Epidermal melanocyte (primary cell): Measurements from ENCODE around the gene SERGEF.

Experiments used
- DNase-seq: peaks from one replicate; pipeline ENCODE4 v3.0.0; 2011; ENCODE audit warnings: low spot score; ENCODE audit not compliant: insufficient read length

The SERGEF gene

GRCh38 chr11:17772704-17773600, 239.9 kb downstream of the SERGEF start:
- no peak for DNase-seq

GRCh38 chr11:17771841-17772401, 240.9 kb downstream of the SERGEF start:
- no peak for DNase-seq

GRCh38 chr11:17771415-17771814, 241.4 kb downstream of the SERGEF start:
- no peak for DNase-seq

DNA sequence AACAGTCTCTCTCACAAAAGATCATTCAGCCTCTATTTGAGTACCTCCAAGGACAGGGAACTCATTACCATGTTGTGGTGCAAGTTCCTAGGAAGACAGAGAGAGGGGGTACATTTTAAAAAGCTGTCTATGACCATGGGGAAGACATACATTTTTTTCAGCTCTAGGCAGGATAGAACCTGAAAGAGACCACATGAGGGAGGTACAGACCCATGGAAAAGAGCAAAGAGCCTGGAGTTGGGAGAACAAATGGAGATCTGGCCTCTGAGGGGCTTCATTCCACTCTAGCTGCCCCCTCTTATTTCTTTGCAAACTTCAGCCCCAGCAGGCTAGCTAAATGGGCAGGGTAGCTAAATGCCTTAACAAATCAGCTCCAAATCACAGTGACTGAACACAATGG, 241.9 kb downstream of the SERGEF start:
- no peak for DNase-seq

DNA sequence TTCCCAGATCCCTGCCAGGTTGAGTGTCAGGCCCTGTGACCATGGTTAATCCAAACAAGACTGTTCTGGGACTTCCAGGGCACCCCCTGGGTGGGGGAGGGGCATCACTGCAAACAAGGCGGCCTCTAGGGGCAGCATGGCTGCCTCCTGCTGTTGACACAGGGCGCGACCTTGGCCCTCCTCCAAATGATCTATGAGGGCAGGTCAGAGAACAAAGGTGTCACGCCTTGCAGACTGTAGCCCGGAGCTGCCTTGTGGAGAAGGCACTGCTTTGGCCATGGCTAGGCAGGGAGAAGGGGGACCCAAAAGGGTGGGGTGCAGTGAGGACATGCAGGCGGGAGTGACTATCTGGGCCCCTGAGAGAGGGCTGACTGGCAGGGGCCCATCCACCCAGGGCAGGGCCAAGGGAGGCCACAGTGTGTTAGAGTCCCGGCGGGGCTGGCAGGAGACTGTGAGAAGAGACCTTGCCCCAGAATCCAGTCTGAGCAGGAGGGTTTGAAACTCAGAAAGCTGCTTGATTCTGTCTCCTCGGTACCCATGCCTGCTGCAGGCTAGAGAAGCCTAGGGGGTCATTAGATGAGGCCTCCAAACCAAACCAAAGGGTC, 242.7 kb downstream of the SERGEF start:
- no peak for DNase-seq

- no peak for DNase-seq
Measured at GRCh38 chr11:17769218-17769617, 243.6 kb downstream of the SERGEF start.

- DNase-seq = no peak
Measured at GRCh38 chr11:17768547-17768946, 244.3 kb downstream of the SERGEF start.

- no peak for DNase-seq
Measured at GRCh38 chr11:17767914-17768313, 244.9 kb downstream of the SERGEF start.

GRCh38 chr11:17767301-17767885, 245.5 kb downstream of the SERGEF start:
- no peak for DNase-seq

DNA sequence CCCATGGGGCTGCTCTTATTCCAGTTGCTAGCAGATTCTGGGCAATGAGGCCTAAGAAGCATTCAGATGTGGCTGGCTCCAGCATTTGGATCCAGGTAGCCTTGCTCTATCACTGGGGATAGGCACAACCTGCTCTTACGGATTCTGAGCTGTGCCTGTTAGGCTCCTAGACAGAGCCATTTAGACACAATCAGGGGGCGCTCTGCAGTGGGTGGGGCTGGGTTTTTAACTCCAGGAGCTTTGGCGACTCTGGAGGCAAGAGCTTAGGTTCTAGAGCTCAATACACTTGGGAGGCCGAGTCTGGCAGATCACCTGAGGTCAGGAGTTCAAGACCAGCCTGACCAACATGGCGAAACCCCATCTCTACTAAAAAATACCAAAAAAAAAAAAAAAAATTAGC, 246.3 kb downstream of the SERGEF start:
- no peak for DNase-seq

DNA sequence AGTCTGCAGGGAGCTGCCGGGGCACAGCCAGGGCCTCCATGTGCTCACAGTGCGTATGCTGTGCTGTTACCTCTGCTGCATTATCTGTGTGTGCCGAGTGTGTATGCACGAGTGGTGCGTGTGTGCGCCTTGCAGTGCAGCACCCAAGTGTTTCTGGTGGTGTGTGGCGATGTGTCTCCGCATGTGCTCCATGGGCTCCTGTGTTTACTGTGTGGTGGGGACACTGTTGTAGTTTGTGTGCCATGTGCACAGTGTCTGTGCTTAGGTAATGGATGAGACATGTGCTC, 246.8 kb downstream of the SERGEF start:
- no peak for DNase-seq

GRCh38 chr11:17765356-17766072, 247.3 kb downstream of the SERGEF start:
- no peak for DNase-seq

GRCh38 chr11:17764446-17765218, 248.2 kb downstream of the SERGEF start:
- DNase-seq = no peak

DNA sequence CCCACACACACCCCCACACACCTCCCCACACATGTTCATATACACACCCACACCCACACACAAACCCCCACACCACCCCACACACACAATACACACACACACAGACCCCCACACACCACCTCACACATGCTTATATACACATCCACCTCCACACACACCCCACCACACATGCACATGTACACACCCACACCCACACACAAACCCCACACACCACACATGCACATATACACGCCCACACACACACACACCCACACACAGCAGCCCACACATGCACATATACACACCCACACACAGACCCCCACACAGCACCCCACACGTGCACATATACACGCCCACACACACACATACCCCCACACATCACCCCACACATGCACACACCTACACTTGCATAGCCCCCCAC, 249.1 kb downstream of the SERGEF start:
- DNase-seq = no peak

DNA sequence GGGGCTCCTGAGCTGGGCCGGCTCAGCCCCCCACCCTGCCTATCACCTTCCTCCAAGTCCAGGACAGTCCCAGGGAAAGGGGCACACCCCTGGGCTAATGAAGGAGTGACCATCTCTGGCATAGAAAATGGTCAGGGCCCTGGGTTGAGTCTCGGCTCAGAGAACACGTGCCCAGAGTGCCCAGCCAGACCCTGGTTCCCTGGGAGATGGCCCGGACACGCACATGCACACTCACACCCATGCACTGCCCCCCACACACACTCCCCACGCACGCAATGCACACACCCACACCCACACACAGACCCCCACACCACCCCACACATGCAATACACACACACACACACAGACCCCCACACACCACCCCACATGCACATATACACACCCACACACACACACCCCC, 249.6 kb downstream of the SERGEF start:
- no peak for DNase-seq

DNA sequence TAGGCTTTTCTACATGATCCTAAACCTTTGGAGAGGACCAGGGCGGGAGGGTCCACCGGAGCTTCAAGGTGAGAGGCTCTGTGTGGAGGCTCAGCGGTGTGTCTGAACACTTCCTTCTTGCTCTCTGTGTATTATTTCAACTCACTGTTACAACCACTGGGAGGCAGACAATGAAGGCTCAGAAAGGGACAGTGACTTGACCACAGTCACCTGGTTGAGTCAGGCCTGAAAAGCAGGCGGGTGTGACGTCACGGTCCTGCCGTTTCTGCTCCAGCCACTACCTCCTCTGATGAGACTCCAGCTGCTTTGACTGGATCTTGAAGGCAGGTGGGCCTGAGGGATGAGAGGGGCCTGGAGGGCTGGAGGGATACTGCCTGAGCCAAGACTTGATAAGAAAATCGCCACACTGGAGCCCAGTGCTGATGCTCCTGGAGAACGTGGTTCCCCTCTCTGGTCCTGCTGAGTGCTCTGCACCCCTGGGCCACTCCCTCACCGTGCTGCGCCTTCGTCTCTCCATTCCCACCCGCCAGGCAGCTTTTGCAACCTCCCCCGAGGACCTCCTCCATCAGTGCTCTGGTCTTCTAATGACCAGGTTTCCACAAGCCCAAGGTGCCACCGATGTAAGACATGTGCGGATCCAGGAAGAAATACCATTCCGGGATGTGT, 250.4 kb downstream of the SERGEF start:
- no peak for DNase-seq

- no peak for DNase-seq
Measured at GRCh38 chr11:17760102-17761029, 252.5 kb downstream of the SERGEF start.

GRCh38 chr11:17755891-17756290, 257.0 kb downstream of the SERGEF start:
- DNase-seq = no peak

DNA sequence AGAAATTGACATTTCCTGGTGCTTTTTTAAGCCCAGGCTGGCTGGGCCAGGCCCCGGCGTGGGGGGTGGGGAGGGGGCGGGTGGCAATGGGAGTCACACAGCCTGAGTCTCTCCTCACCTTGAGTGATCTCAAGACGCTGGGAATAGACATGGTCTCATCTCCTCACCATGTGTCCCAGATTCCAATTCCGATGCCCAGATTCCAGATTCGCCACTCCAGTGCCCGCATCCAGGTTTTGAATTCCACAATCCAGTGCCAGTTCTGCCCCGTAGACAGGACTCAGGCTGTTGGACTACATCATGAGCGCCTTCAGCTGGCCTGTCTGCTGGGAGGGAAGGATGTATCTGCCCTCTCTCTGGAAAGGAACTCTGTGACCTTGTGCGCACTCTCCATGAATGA, 259.2 kb downstream of the SERGEF start:
- no peak for DNase-seq
